ENCODE measurements around the gene CPED1.

DNA sequence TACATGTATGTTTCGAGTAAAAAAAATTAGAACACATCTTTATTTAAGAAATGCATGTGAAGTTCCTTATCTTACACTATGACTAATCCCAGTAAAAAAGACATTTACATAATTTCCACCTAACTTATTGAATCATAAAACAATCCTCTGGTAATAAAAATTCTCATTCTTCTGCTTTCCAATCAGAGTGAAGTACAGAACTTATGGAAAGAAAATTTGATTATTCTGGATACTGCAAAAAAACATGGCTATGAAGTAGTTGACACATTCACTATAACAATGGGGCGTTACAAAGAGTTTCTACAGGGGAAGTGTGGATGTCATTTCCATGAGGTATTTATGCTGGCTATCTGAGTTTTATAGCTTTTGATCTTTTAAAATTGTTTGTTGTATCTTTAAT, 282.6 kb downstream of the CPED1 start:
- TF ChIP-seq POLR2AphosphoS5 (IDR thresholded peaks at IDR 0.05) (no peak), POLR2A (IDR thresholded peaks at IDR 0.05) (no peak)
- TF ChIP-seq, protein P1, sequence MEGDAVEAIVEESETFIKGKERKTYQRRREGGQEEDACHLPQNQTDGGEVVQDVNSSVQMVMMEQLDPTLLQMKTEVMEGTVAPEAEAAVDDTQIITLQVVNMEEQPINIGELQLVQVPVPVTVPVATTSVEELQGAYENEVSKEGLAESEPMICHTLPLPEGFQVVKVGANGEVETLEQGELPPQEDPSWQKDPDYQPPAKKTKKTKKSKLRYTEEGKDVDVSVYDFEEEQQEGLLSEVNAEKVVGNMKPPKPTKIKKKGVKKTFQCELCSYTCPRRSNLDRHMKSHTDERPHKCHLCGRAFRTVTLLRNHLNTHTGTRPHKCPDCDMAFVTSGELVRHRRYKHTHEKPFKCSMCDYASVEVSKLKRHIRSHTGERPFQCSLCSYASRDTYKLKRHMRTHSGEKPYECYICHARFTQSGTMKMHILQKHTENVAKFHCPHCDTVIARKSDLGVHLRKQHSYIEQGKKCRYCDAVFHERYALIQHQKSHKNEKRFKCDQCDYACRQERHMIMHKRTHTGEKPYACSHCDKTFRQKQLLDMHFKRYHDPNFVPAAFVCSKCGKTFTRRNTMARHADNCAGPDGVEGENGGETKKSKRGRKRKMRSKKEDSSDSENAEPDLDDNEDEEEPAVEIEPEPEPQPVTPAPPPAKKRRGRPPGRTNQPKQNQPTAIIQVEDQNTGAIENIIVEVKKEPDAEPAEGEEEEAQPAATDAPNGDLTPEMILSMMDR (IDR thresholded peaks at IDR 0.05) = no peak

Data from suprapubic skin (tissue), 4 donors.